H9 (cell line): ENCODE results near the gene AMACR. TPM values are rescaled to one million over a fixed set of nuclear protein-coding genes. Genes with fewer than 3 reads are reported as not detected.

ENCODE experiments used
- DNase-seq: peaks from one replicate; pipeline ENCODE4 v3.0.0-alpha.2; 2017
- H2AFZ ChIP-seq: one replicate; pipeline ENCODE4 v1.6.1; 2013; ENCODE audit warnings: mild to moderate bottlenecking, low read length, control low read depth, moderate library complexity
- H2AK5ac ChIP-seq: 2 replicates; pipeline ENCODE4 v1.6.1; 2013; ENCODE audit warnings: low read length, control low read depth, mixed read lengths; ENCODE audit not compliant: insufficient read length
- H2BK120ac ChIP-seq: one replicate; pipeline ENCODE4 v1.6.1; 2013; ENCODE audit warnings: low read depth, mild to moderate bottlenecking, low read length, control low read depth, inconsistent platforms; ENCODE audit not compliant: poor library complexity, severe bottlenecking
- H2BK12ac ChIP-seq: 2 replicates; pipeline ENCODE4 v1.6.1; 2013; ENCODE audit warnings: low read length, control low read depth, mixed read lengths, low read depth; ENCODE audit not compliant: insufficient read length
- H2BK15ac ChIP-seq: 2 replicates; pipeline ENCODE4 v1.6.1; 2013; ENCODE audit warnings: low read depth, low read length, control low read depth
- H2BK20ac ChIP-seq: one replicate; pipeline ENCODE4 v1.6.1; 2013; ENCODE audit warnings: low read depth, mild to moderate bottlenecking, low read length, control low read depth, inconsistent platforms; ENCODE audit not compliant: poor library complexity, severe bottlenecking
- H2BK5ac ChIP-seq: 2 replicates; pipeline ENCODE4 v1.6.1; 2013; ENCODE audit warnings: low read length, control low read depth, mixed read lengths; ENCODE audit not compliant: insufficient read length
- H3K14ac ChIP-seq: 2 replicates; pipeline ENCODE4 v1.6.1; 2013; ENCODE audit warnings: low read length, control low read depth; ENCODE audit not compliant: insufficient read depth
- H3K18ac ChIP-seq: 2 replicates; pipeline ENCODE4 v1.6.1; 2013; ENCODE audit warnings: low read depth, mild to moderate bottlenecking, mixed read lengths, low read length, control low read depth; ENCODE audit not compliant: insufficient read length
- H3K23ac ChIP-seq: 2 replicates; pipeline ENCODE4 v1.6.1; 2013; ENCODE audit warnings: low read length, control low read depth, mixed read lengths, low read depth; ENCODE audit not compliant: insufficient read length
- H3K23me2 ChIP-seq: 2 replicates; pipeline ENCODE4 v1.6.1; 2013; ENCODE audit warnings: low read depth, mild to moderate bottlenecking, mixed read lengths, low read length, control low read depth; ENCODE audit not compliant: insufficient read length, poor library complexity, severe bottlenecking
- H3K27ac ChIP-seq: 2 replicates; pipeline ENCODE4 v1.5.1; 2013; ENCODE audit warnings: low read length, control low read depth, mixed read lengths, low read depth; ENCODE audit not compliant: insufficient read length
- H3K27me3 ChIP-seq: 2 replicates; pipeline ENCODE4 v1.6.1; 2013; ENCODE audit warnings: low read length, control low read depth, inconsistent platforms; ENCODE audit not compliant: insufficient read depth
- H3K4ac ChIP-seq: 2 replicates; pipeline ENCODE4 v1.6.1; 2013; ENCODE audit warnings: low read depth, mild to moderate bottlenecking, control low read depth, inconsistent platforms, low read length, moderate library complexity
- H3K4me1 ChIP-seq: 2 replicates; pipeline ENCODE4 v1.6.1; 2013; ENCODE audit warnings: low read length, control low read depth, inconsistent platforms; ENCODE audit not compliant: insufficient read depth
- H3K4me2 ChIP-seq: 2 replicates; pipeline ENCODE4 v1.6.1; 2013; ENCODE audit warnings: low read length, control low read depth, mixed read lengths; ENCODE audit not compliant: insufficient read length, insufficient read depth
- H3K56ac ChIP-seq: 2 replicates; pipeline ENCODE4 v1.6.1; 2013; ENCODE audit warnings: low read depth, mild to moderate bottlenecking, mixed read lengths, low read length, control low read depth; ENCODE audit not compliant: insufficient read length
- H3K79me1 ChIP-seq: 2 replicates; pipeline ENCODE4 v1.6.1; 2013; ENCODE audit warnings: low read depth, mild to moderate bottlenecking, moderate library complexity, low read length, control low read depth, inconsistent platforms; ENCODE audit not compliant: insufficient read depth, poor library complexity, severe bottlenecking
- H3K79me2 ChIP-seq: 2 replicates; pipeline ENCODE4 v1.6.1; 2013; ENCODE audit warnings: low read length, control low read depth, inconsistent platforms; ENCODE audit not compliant: insufficient read depth
- H3K9ac ChIP-seq: 2 replicates; pipeline ENCODE4 v1.6.1; 2013; ENCODE audit warnings: low read length, control low read depth, mixed read lengths; ENCODE audit not compliant: insufficient read length; ENCODE audit errors: extremely low read depth
- H3K9me3 ChIP-seq: one replicate; pipeline ENCODE4 v1.6.1; 2013; ENCODE audit warnings: low read depth, low read length, inconsistent platforms; ENCODE audit not compliant: control insufficient read depth
- H3T11ph ChIP-seq: one replicate; pipeline ENCODE4 v1.6.1; 2013; ENCODE audit warnings: mild to moderate bottlenecking, low read length, control low read depth, inconsistent platforms
- H4K20me1 ChIP-seq: one replicate; pipeline ENCODE4 v1.6.1; 2013; ENCODE audit not compliant: control insufficient read depth, insufficient read length, insufficient read depth
- H4K5ac ChIP-seq: 2 replicates; pipeline ENCODE4 v1.6.1; 2013; ENCODE audit warnings: low read depth, mild to moderate bottlenecking, mixed read lengths, low read length, control low read depth; ENCODE audit not compliant: insufficient read length
- H4K8ac ChIP-seq: replicated peaks from 2 replicates; pipeline ENCODE4 v1.6.1; 2013; ENCODE audit warnings: low read length, control low read depth, mixed read lengths, low read depth; ENCODE audit not compliant: insufficient read length
- H4K91ac ChIP-seq: 2 replicates; pipeline ENCODE4 v1.6.1; 2013; ENCODE audit warnings: low read depth, mild to moderate bottlenecking, moderate library complexity, mixed read lengths, low read length, control low read depth; ENCODE audit not compliant: insufficient read length
- H3K27ac Mint-ChIP-seq, 3 experiments: 2 replicates in 2 of 3; 3 replicates in 1 of 3; pipeline ENCODE4 v1.8.0; 2020 to 2021; ENCODE audit warnings: mixed read lengths in 3 of 3, mild to moderate bottlenecking in 1 of 3, moderate library complexity in 1 of 3
- H3K27me3 Mint-ChIP-seq: 2 replicates; pipeline ENCODE4 v1.8.0; 2021; ENCODE audit warnings: low read depth, mild to moderate bottlenecking, moderate library complexity, mixed read lengths
- H3K36me3 Mint-ChIP-seq, 3 experiments: 2 replicates in 2 of 3; 3 replicates in 1 of 3; pipeline ENCODE4 v1.8.0; 2020 to 2021; ENCODE audit warnings: low read depth in 3 of 3, mixed read lengths in 3 of 3; ENCODE audit not compliant: insufficient read depth in 1 of 3
- H3K4me1 Mint-ChIP-seq, 2 experiments: 2 replicates each; pipeline ENCODE4 v1.8.0; 2020; ENCODE audit warnings: mixed read lengths in 2 of 2
- H3K4me3 Mint-ChIP-seq, 2 experiments: 2 replicates in 1 of 2; 3 replicates in 1 of 2; pipeline ENCODE4 v1.8.0; 2020 to 2021; ENCODE audit warnings: mild to moderate bottlenecking in 2 of 2, mixed read lengths in 2 of 2, moderate library complexity in 1 of 2
- H3K9me3 Mint-ChIP-seq, 2 experiments: 2 replicates in 1 of 2; 3 replicates in 1 of 2; pipeline ENCODE4 v1.8.0; 2020; ENCODE audit warnings: mild to moderate bottlenecking in 2 of 2, mixed read lengths in 2 of 2, moderate library complexity in 1 of 2
- WGBS: extraction: QIAGEN DNeasy Blood & Tissue Kit; methylation state at CpG from one replicate; pipeline ENCODE4 v1.1.7; 2013; ENCODE audit warnings: missing lambda C conversion rate, low lambda C conversion rate, mixed read lengths; ENCODE audit not compliant: insufficient read length; ENCODE audit errors: extremely low coverage; 5-methylcytosine and 5-hydroxymethylcytosine counted together
- total RNA-seq: library from RNA; stranded (reverse); gene quantifications from 2 replicates; pipeline ENCODE4 v1.2.1, GENCODE V29; 2021
- TF ChIP-seq, protein P1 (sequence below): fragments of 200-600 bp; sonication (generic); conservative IDR thresholded peaks from 3 replicates; pipeline ENCODE4 v1.8.0; 2021; ENCODE audit warnings: antibody characterized with exemption, mild to moderate bottlenecking

The AMACR gene
- total RNA-seq, 1 experiment from 2014 or later = 9.7 TPM

DNA sequence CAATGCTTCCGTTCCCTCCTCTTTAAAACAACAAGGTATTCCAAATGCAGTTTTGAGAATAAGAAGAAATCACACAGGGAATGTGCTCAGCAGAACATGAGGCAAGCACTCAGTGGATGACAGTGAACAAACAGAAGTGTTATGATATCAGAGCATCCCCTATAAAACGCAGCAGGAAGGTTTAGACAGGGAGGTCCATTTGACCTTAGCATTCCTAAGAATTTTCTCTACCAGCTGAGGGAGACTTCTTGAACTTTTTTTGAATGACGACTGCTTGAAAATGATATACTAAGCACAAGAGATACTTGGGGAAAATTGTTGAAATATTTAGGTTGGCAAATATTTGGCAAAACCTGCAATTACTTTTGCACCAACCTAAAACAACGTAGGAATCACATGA is 3.9 kb downstream of the AMACR start:
- Mint-ChIP-seq H3K36me3 (peaks cover 0 to 27% (median 9%) of the 10 kb centered on the region in 3 experiments; a peak in 6 of 7 replicates), H3K4me1 (peaks cover 21 to 35% of the 10 kb centered on the region in 2 experiments), H3K4me3 (no peak overlapping the region), H3K9me3 (no peaks in the 10 kb centered on the region; a peak in 1 of 5 replicates), H3K27ac (no peak overlapping the region), H3K27me3 (no peaks in the 10 kb centered on the region)
- no peak overlapping the region for H4K8ac ChIP-seq
- H4K5ac ChIP-seq = no peak overlapping the region
- no peak overlapping the region for H3K4ac ChIP-seq
- H3K79me1 ChIP-seq = no peaks in the 10 kb centered on the region
- H2BK20ac ChIP-seq = no peak overlapping the region
- H2BK120ac ChIP-seq = no peak overlapping the region
- H2BK15ac ChIP-seq = no peak overlapping the region
- H2AFZ ChIP-seq = no peak overlapping the region
- H3K9me3 ChIP-seq = no peaks in the 10 kb centered on the region
- no peaks in the 10 kb centered on the region for H3K27me3 ChIP-seq
- H3K27ac ChIP-seq = no peak overlapping the region
- H3K4me1 ChIP-seq = no peaks in the 10 kb centered on the region
- no peak overlapping the region for H2AK5ac ChIP-seq
- no peaks in the 10 kb centered on the region for H3K79me2 ChIP-seq
- TF ChIP-seq, protein P1, sequence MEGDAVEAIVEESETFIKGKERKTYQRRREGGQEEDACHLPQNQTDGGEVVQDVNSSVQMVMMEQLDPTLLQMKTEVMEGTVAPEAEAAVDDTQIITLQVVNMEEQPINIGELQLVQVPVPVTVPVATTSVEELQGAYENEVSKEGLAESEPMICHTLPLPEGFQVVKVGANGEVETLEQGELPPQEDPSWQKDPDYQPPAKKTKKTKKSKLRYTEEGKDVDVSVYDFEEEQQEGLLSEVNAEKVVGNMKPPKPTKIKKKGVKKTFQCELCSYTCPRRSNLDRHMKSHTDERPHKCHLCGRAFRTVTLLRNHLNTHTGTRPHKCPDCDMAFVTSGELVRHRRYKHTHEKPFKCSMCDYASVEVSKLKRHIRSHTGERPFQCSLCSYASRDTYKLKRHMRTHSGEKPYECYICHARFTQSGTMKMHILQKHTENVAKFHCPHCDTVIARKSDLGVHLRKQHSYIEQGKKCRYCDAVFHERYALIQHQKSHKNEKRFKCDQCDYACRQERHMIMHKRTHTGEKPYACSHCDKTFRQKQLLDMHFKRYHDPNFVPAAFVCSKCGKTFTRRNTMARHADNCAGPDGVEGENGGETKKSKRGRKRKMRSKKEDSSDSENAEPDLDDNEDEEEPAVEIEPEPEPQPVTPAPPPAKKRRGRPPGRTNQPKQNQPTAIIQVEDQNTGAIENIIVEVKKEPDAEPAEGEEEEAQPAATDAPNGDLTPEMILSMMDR = no peak
- H2BK5ac ChIP-seq = no peak overlapping the region
- H3K23ac ChIP-seq = no peak overlapping the region
- no peak overlapping the region for H3K56ac ChIP-seq
- no peak overlapping the region for H3K4me2 ChIP-seq
- H3K18ac ChIP-seq = no peak overlapping the region
- no peak for DNase-seq
- H2BK12ac ChIP-seq = no peak overlapping the region
- H4K20me1 ChIP-seq = no peaks in the 10 kb centered on the region
- H4K91ac ChIP-seq = no peak overlapping the region
- WGBS = no CpG with 5 or more reads among the region's 4 CpGs
- no peak overlapping the region for H3K9ac ChIP-seq
- peaks cover 3% of the 10 kb centered on the region for H3K23me2 ChIP-seq
- H3K14ac ChIP-seq = no peak overlapping the region
- no peak overlapping the region for H3T11ph ChIP-seq
